Activated CD8-positive, alpha-beta memory T cell treated with anti-CD3 and anti-CD28 coated beads, Interleukin-2, amount 50 U/mL, for 24 hours (primary cell): ENCODE data around the gene PCYT1A.
"Not testable (repeated sequence)": the region's sequence is repeated elsewhere in the genome, so short reads cannot be mapped to it uniquely, and the experiment has no call there.

Experiments
- DNase-seq: peaks from one replicate; pipeline ENCODE4 v3.0.0-alpha.2; 2020; ENCODE audit errors: extremely low read depth

PCYT1A gene

DNA sequence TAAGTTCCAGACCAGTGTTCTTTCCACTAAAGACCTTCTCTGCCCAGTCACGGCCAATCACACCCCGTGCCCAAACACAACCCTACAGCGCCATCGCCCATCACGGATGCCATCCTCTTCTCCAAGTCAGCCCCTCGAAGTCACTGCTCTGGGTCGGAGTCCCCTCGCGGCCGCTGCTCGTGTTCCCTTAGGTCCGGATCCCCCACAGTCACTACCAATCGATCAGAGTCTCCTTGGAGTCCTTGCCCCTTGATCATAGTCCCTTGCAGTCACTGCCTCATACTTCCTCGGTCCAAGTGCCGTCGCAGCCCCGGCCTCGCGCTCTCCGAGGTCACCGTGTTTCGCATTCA is 461 bp downstream of the PCYT1A start:
- no peak for DNase-seq

DNA sequence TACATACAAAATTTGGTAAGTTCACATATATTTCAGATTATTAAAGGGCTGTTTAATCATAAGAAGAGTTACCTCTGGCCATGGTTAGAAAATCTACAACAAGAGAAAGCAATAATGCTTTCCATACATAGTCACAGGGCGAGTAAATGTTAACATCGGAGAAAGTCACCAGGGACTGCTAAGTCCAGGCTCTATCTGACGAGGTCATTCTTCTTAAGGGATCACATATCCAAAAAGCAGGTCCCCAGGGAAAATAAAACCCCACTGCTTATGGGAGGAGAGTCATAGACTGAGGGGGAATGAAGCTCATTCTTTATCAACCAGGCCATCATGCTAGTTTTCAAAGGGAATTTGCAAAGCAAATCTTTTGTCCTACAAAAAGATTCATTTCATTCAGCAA is 3.1 kb downstream of the PCYT1A start:
- DNase-seq, result no peak

DNA sequence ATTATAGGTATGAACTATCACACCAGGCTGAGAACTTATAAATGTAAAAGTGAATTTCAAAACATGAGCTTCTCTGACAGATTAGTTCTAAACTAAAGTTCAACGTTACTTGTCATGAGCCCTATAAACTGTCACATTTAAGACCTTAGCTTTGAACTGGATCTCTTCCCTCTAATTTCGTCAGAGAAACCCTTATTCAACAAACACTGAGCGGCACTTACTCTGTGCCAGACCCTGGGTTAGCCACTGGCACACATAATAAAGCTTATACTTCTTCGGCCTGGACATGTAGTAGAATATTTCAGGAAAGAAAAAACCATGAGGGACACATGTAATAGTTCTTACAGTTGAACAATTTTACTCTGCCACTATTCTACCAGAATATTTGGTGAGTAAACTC is 5.6 kb downstream of the PCYT1A start:
- no peak for DNase-seq

DNA sequence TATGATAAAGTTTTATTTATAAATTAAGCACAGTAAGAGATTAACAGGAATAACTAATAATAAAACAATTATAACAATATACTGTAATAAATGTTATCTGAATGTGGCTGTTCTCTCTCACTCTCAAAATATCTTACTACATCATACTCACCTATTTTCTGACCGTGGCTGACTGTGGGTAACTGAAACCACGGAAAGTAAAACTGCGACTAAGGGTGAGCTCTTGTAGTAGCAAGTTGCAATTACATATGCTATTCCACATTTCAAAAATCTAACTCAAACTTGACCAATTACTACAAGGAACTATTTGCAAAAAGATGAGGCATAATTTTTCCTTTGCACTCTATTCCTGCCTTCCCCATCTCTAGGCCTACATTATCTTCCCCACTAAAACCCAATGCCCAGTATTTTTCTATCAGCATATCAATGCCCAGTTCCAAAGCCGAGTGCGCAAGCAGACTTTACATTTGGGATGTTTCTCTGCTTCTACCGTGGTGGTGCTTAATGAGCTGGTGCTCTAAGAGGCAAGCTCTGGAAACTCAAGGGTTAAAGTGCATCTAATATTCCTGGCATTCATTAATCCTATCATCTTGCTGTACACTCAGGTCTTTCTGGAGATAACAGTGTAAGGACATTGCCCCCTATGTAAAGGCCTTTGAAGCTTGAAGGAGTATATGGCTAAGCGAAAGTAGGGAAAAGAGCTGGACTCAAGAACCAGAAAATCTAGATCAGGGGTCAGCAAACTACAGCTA is 6.7 kb downstream of the PCYT1A start:
- DNase-seq, result no peak

DNA sequence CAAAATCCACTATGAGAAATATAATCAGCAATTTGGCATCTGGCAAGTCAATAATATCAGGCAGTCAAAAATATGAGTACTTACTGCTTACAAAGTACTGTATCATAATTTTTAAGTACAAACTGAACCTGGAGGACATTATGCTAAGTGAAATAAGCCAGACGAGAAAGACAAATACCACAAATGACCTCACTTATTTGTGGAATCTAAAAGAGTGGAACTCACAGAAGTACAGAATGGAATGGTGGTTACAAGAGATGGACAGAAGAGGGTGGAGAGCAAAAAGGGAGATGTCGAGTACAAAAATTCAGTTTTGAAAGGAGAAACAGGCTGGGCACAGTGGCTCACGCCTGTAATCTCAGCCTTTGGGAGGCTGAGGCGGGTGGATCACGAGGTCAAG is 12.4 kb downstream of the PCYT1A start:
- no peak for DNase-seq

DNA sequence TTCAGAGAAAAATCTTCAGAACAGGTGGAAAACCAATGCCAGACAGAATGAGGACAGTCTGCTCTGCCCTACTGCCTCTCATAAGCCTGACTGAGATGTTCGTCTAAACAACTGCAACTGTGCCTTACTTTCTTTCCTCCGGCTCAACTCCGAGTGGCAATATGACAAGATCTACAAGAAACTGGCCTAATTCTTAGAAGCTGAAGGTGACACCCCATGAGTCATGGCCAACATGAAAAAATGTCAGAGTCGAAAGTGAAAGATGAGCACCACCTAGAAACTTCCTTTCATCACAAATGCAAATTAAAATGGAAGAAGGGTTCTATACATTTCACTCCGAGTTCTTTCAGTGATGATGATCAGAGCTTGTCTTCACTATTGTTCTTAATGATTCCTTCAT is 12.9 kb downstream of the PCYT1A start:
- DNase-seq, result no peak

DNA sequence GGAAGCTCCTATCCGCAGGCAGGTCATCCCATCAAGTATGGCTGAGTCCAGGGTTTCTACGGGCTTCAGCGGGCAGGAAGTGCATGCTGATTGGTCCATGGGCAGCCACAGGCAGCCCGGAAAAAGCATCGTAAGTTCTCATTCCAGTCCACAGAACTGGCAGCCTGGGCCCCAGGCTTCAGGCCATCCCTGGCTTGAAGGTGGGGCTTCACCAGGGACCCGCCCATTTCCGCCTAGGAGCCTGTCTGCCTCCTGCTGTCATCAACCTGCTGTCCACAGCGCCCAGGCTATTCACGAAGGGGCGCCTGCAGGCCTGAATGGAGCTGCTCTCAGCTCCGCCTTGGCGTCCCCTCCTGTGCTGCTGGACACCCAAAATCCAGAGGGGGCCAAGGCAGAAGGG is 13.9 kb downstream of the PCYT1A start:
- no peak for DNase-seq

DNA sequence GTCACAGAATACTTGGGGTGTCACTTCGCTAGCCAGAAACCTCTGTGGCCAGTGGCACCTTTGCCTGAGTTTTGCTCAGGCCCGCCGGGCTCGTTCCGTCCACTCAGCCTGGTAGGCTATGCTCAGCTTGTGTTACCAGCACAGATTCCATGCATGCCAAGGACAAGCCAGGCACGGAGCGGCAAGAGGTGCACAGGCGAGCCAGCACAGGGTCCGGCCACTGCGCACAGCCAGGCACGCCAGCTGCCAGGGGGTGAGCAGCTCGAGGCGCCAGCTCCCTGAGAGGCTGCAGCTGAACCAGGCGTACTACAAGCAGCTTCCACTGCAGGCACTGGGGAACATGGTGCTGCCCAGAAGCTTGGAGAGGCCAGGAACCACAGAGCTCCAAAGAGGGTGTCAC is 14.7 kb downstream of the PCYT1A start:
- no peak for DNase-seq

DNA sequence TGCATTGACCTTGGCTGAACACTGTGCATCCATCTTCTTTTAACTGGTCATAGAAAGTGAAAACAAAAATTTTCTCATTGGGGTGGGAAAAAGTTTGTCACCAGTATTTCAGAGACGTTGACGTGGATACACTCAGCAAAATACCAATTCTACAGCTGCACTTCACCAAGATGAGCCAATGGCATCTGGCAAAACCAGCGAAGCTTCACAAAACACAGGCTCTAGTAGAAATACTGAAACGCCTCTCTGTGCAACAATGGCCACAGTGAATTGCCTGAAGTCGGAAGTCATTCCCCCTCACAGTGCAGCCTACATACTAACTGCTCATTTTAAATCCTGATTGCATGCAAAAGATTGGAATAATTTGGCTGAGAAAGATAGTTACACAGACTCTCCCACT is 17.0 kb downstream of the PCYT1A start:
- no peak for DNase-seq

DNA sequence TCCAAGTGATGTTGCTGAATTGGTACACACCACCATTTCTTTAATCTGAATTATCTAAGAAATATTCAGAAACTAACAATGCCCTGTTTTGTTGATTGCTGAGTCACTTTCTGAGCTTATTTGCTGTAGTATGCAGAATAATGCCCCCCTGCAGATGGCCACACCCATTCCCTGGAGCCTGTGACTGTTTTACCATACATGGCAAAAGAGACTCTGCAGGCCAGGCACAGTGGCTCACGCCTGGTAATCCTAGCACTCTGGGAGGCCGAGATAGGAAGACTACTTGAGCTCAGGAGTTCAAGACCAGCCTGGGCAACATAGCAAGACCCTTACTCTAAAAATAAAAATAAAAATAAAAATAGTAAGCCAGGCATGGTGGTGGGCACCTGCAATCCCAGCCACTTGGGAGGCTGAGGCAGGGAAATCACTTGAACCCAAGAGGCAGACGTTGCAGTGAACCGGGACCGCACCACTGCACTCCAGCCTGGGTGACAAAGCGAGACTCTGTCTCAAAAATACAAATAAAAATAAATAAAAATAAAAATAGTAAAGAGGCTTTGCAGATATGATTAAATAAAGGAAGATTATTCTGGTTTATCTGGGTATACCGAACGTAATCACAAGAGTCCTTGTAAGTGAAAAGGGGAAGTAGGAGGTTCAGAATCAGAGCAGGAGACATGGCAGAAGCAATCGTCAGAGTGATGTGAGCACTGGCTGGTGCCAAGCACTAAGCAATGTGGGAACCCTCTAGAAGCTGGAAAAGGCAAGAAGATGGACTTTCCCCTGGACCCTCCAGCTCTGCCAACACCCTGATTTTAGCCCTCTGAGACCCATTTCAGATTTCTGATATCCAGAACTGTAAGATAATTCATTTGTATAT is 19.0 kb downstream of the PCYT1A start:
- DNase-seq, result no peak

DNA sequence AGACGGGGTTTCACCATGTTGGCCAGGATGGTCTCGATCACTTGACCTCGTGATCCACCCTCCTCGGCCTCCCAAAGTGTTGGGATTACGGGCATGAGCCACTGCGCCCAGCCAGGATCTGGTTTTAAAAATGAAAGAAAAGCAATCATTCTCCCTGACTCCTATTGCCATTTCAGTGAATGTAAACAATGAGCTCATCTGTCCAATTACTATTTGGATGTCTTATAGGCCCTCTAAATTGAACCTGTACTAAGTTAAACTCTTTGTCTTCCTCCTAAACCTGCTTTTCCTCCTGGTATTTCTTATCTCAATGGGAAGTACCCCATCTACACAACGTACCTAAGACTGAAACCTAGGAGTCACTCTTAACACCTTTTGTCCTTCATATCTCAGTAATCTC is 23.7 kb downstream of the PCYT1A start:
- no peak for DNase-seq

DNA sequence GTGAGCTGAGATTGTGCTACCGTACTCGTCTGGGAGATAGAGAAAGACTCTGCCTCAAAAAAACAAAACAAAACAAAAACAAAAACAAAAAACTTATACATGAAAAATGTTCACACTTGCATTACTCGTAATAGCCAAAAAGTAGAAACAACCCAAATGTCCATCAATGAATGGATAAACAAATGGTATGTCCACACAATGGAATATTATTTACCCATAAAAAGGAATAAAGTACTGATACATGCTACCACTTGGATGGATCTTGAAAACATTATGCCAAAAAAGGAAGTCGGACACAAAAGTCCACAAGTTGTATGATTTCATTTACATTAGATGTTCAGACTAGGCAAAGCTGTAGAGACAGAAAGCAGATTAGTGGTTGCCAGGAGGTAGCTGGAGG is 26.7 kb downstream of the PCYT1A start:
- no peak for DNase-seq

DNA sequence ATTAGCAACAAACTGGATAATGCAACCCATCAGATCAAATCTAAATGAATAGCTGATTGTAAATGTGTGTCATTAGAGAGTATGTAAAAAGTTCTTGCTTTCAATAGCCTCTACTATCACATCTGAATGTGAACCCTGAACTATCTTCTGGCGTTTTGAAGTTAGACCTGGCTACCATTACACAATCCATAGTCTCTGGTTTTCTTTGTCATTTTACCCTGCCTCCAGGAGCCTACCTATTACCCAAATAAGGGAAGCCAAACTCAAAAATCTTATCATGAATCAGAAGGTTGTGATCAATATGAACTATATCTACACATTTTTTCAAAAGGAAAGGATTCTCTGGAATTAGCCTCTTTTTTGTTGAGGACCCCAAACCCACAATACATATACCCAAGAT is 31.8 kb downstream of the PCYT1A start:
- no peak for DNase-seq

DNA sequence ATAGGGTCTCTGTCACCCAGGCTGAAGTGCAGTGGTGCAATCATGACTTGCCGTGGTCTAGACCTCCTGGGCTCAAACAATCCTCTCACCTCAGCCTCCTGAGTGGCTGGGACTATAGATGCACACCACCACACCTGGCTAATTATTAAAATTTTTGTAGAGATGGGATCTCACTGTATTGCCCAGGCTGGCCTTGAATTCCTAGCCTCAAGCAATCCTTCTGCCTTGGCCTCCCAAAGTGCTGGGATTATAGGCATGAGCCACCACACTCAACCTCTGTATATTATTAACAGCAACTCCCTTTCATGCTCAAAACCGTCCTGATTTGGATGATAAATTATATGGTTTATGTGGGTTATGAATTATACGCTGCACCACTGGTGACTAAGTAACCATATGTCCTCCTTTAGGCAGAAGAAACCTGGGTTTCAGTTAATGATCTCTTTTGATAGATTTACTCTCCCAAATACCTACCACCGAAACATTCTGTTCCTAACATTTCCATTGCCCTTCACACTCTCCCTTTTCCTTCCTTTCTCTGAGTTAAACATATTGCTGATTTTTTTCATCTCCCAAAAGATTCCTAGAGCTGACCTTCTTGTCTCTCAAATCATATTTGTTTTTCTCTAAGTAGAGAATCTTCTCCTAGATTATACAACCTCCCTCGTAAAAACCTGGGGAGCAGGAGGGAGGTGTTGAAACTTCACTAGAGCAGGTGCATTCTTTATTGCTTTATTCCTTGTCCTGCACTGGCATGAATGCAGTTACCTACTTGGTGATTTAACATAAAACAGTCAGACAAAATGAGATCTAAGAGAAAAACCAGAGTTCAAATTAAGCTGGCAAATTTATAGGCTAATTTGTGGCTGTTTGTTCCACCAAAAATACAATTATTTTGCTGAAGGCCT is 32.9 kb downstream of the PCYT1A start:
- DNase-seq, result no peak

DNA sequence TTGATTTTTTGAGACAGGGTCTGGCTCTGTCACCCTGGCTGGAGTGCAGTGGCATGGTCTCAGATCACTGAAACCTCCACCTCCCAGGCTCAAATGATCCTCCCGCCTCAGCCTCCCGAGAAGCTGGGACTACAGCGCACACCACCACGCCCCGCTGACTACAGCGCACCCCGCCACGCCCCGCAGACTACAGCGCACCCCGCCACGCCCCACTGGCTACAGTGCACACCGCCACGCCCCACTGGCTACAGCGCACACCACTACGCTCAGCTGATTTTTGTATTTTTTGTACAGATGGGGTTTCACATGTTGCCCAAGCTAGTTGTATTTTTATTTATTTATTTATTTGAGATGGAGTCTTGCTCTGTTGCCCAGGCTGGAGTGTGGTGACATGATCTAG is 35.6 kb downstream of the PCYT1A start:
- no peak for DNase-seq

DNA sequence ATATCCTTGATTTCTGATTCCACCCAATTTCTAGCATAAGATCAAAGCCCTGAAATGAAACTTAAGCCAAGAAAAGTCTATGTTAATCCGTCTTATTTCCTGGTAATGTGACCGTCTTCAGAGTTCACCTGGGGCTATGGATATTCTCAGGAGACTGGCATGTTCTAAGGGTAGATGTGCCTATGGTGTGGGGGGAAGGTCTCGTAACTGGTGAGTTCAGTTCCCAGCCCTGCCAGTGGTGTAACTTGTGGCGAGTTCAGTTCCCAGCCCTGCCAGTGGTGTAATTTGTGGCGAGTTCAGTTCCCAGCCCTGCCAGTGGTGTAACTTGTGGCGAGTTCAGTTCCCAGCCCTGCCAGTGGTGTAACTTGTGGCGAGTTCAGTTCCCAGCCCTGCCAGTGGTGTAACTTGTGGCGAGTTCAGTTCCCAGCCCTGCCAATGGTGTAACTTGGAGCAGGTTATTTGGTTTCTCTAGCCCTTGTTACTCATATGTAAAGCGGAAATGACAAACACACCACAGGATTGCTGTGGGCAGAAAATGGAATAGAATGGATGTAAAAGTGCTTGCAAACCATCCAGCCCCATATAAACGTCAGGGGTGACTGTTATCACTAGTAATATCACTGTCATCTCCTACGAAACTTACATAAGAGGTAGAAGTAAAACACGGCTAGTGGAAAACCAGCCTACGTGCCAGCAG is 40.8 kb downstream of the PCYT1A start:
- no peak for DNase-seq

DNA sequence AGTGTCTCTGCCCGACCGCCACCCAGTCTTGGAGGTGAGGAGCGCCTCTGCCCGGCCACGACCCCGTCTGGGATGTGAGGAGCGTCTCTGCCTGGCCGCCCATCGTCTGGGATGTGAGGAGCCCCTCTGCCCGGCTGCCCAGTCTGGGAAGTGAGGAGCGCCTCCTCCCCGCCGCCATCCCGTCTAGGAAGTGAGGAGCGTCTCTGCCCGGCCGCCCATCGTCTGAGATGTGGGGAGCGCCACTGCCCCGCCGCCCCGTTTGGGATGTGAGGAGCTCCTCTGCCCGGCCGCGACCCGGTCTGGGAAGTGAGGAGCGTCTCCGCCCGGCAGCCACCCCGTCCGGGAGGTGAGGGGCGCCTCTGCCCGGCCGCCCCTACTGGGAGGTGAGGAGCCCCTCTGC is 43.4 kb downstream of the PCYT1A start:
- not testable (repeated sequence) for DNase-seq

DNA sequence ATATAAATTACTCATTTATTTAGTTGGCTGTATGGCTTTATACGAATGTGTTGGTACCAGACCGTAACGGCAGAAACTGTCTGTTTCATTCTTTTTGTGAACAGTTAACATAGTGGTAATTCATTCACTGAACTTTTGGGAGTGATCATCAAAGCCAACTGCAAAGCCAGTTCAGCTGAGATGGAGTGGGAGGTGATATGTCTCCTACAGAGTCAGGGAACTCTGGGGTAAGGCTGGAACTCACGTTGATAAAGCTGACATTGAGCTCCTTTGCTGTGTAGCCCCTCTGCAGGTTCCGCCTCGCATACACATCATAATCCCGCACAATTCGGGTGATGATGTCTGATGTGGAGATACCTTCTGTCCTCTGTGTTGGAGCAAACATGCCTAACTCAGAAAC is 45.8 kb downstream of the PCYT1A start:
- DNase-seq, result no peak

DNA sequence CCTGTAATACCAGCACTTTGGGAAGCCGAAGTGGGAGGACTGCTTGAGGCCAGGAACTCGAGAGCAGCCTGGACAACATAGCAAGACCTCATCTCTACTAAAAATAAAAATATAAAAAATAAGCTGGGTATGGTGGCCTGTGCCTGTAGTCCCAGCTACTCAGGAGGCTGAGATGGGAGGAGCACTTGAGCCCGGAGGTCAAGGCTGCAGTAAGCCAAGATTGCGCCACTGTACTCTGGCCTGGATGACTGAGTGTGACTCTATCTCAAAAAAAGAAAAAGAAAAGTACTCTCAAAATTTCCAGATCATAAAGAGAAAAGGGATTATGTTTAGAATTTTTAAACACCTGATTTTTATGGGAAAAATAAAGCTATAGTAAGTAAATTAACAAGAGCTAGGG is 47.1 kb downstream of the PCYT1A start:
- DNase-seq, result no peak

DNA sequence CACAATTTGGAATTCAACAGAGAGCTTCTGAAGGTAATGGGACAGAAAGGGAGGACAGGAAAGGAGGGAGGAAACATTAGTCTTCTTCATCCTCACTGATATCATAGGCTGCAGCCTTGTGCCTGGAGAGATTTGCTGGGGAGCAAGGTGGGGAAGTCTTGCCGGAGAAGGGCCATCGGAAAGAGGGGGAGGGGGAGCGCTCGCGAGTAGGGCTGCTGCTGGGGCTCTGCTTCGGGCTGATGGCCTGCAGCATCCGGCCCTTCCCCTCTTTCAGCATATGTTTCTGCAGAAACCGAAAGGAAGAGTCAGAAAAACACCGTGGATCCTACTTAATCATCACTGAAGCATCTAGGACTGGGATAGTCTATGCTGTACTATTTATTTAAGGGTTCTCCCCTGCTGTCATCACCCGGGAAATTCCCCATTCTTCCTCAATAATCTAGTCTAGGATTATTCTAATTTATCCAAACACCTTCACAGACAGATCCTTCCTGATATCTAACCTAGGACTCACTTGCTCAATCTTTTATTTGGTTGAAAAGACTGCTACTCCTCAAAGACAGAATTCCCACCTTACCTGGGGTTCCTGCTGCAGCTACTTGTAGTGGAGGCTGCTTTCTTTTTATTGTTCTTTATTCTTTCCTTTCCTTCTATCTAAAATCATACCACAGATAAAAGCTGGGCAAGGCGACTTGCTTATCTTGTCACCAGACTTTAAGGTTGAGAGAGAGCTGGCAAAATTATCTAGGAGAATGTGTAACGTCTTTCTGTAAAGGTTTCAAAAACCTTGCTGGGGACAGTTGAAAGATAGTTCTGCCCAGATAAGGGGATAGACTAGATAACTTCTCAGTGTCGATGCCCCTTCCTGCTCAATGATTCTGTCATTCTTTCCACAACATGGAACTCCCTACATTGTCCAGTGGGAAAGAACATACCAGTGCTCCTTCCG is 48.6 kb downstream of the PCYT1A start:
- DNase-seq, result no peak

DNA sequence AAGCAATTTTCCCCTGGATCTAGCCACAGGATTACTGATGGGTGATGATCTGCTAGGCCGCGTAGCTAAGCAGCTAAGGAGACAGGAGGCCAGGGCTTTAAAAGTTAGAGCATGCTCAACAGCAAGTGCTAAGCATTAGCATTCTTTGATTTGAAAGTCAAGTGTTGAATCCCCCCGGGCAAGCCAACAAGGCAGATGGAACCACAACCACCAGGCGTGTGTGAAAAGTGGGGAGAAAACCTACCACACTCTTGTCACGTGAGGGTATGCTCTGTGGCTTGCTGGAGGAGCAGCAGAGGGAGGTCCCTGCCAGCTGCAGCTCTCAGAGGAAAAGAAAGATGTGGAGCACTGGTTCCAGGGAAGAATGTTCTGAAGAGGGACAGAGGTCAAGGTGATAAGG is 50.3 kb downstream of the PCYT1A start:
- no peak for DNase-seq
